HepG2 (cell line): ENCODE data around the gene COA5. TPM values are rescaled to one million over a fixed set of nuclear protein-coding genes. Genes with fewer than 3 reads are reported as not detected.
A peak's percentile ranks its signal among the peaks of the same experiment; 100 is the strongest.

ENCODE experiments used
- ADNP ChIP-seq: sonication (generic); formaldehyde crosslinking; IDR thresholded peaks from 2 replicates; pipeline ENCODE4 v1.4.0; 2020; ENCODE audit warnings: missing genetic modification reagents
- BORCS8-MEF2B ChIP-seq: sonication (generic); formaldehyde crosslinking; IDR thresholded peaks from 2 replicates; pipeline ENCODE4 v1.8.0; 2022; ENCODE audit warnings: mild to moderate bottlenecking, missing genetic modification reagents
- DR1 ChIP-seq: sonication (generic); formaldehyde crosslinking; IDR thresholded peaks from 2 replicates; pipeline ENCODE4 v1.8.0; 2021; ENCODE audit warnings: mild to moderate bottlenecking, missing genetic modification reagents, inconsistent platforms
- ETV6 ChIP-seq: sonication (generic); formaldehyde crosslinking; conservative IDR thresholded peaks from 2 replicates; pipeline ENCODE4 v1.4.0; 2020; ENCODE audit warnings: missing genetic modification reagents
- FOXK1 ChIP-seq: sonication (generic); formaldehyde crosslinking; IDR thresholded peaks from 2 replicates; pipeline ENCODE4 v1.4.0; 2020; ENCODE audit warnings: low read depth, missing genetic modification reagents, borderline replicate concordance
- HNRNPLL ChIP-seq: fragments of 200-400 bp; formaldehyde crosslinking; IDR thresholded peaks from 2 replicates; pipeline ENCODE4 v1.6.1; 2017; ENCODE audit warnings: mild to moderate bottlenecking, low read depth, low read length; ENCODE audit not compliant: poor library complexity, severe bottlenecking
- HOXA3 ChIP-seq: sonication (generic); formaldehyde crosslinking; IDR thresholded peaks from 2 replicates; pipeline ENCODE4 v1.5.0; 2020; ENCODE audit warnings: missing genetic modification reagents
- JUNB ChIP-seq: sonication (generic); formaldehyde crosslinking; IDR thresholded peaks from 2 replicates; pipeline ENCODE4 v1.8.0; 2022; ENCODE audit warnings: missing genetic modification reagents, mild to moderate bottlenecking, borderline replicate concordance
- MED1 ChIP-seq: sonication (generic); formaldehyde crosslinking; IDR thresholded peaks from 2 replicates; pipeline ENCODE4 v1.4.0; 2020; ENCODE audit warnings: missing genetic modification reagents
- NCOA2 ChIP-seq: sonication (generic); formaldehyde crosslinking; IDR thresholded peaks from 2 replicates; pipeline ENCODE4 v1.8.0; 2022; ENCODE audit warnings: inconsistent platforms
- NFE2 ChIP-seq: sonication (generic); formaldehyde crosslinking; IDR thresholded peaks from 2 replicates; pipeline ENCODE4 v1.4.0; 2020; ENCODE audit warnings: missing genetic modification reagents
- NFYB ChIP-seq: sonication (generic); formaldehyde crosslinking; IDR thresholded peaks from 2 replicates; pipeline ENCODE4 v1.4.0; 2020; ENCODE audit warnings: missing genetic modification reagents
- PHF21A ChIP-seq: sonication (generic); formaldehyde crosslinking; IDR thresholded peaks from 2 replicates; pipeline ENCODE4 v1.5.0; 2020; ENCODE audit warnings: mild to moderate bottlenecking, missing genetic modification reagents
- RBAK ChIP-seq: sonication (generic); formaldehyde crosslinking; IDR thresholded peaks from 2 replicates; pipeline ENCODE4 v1.5.1; 2020; ENCODE audit warnings: mild to moderate bottlenecking, missing genetic modification reagents
- RBM22 ChIP-seq: fragments of 200-400 bp; formaldehyde crosslinking; optimal IDR thresholded peaks from 2 replicates; pipeline ENCODE3; 2017; ENCODE audit warnings: mild to moderate bottlenecking, low read length, moderate library complexity
- RBM39 ChIP-seq: fragments of 200-400 bp; formaldehyde crosslinking; IDR thresholded peaks from one replicate; pipeline ENCODE4 v1.6.1; 2018; ENCODE audit warnings: antibody characterized with exemption, mild to moderate bottlenecking, low read depth, low read length; ENCODE audit not compliant: poor library complexity, severe bottlenecking
- RFX5 ChIP-seq: IDR thresholded peaks from 2 replicates; pipeline ENCODE4 v1.6.1; 2011; ENCODE audit warnings: low read depth, low read length, improper control_type of control experiment
- ZNF292 ChIP-seq: sonication (generic); formaldehyde crosslinking; IDR thresholded peaks from 2 replicates; pipeline ENCODE4 v1.8.1; 2022; ENCODE audit warnings: mild to moderate bottlenecking, low read depth, missing genetic modification reagents, borderline replicate concordance
- ZNF441 ChIP-seq: sonication (generic); formaldehyde crosslinking; IDR thresholded peaks from 2 replicates; pipeline ENCODE4 v1.7.0; 2021; ENCODE audit warnings: missing genetic modification reagents, borderline replicate concordance
- ZNF615 ChIP-seq: sonication (generic); formaldehyde crosslinking; IDR thresholded peaks from 2 replicates; pipeline ENCODE4 v1.5.0; 2020; ENCODE audit warnings: mild to moderate bottlenecking, missing genetic modification reagents, borderline replicate concordance
- ZNF720 ChIP-seq: sonication (generic); formaldehyde crosslinking; IDR thresholded peaks from 2 replicates; pipeline ENCODE4 v1.4.0; 2020; ENCODE audit warnings: missing genetic modification reagents
- polyA plus RNA-seq, 8 experiments: library from polyadenylated mRNA; depleted of rRNA in 3 of 8; stranded (reverse) in 7 of 8; unstranded in 1 of 8; fragments of >200 nt; fragmentation: Illumina TruSeq in 4 of 8; extraction: Trizol in 4 of 8; gene quantifications; 2 replicates each; pipeline versions ENCODE4 v1.2.1 to v1.2.3, GENCODE V29; 2011 to 2016; ENCODE audit warnings: low read depth in 4 of 8, missing spikeins in 1 of 8, mixed read lengths in 1 of 8; ENCODE audit not compliant: insufficient read depth in 1 of 8
- total RNA-seq, 5 experiments: library from RNA; depleted of rRNA; stranded (reverse); fragments of >200 nt; fragmentation: Illumina TruSeq; extraction: Trizol; gene quantifications; 2 replicates each; pipeline ENCODE4 v1.2.3, GENCODE V29; 2016; ENCODE audit warnings: low read depth in 1 of 5
- TF ChIP-seq, protein P1 (sequence below): sonication (generic); formaldehyde crosslinking; IDR thresholded peaks from 2 replicates; pipeline ENCODE4 v1.4.0; 2020; ENCODE audit warnings: missing genetic modification reagents
- TF ChIP-seq, protein P2 (sequence below): sonication (generic); formaldehyde crosslinking; IDR thresholded peaks from 2 replicates; pipeline ENCODE4 v1.4.0; 2020; ENCODE audit warnings: missing genetic modification reagents
- TF ChIP-seq, protein P3 (sequence below): sonication (generic); formaldehyde crosslinking; IDR thresholded peaks from 2 replicates; pipeline ENCODE4 v1.5.1; 2020; ENCODE audit warnings: missing genetic modification reagents, mild to moderate bottlenecking, borderline replicate concordance
- TF ChIP-seq, protein P4 (sequence below): sonication (generic); formaldehyde crosslinking; conservative IDR thresholded peaks from 2 replicates; pipeline ENCODE4 v1.4.0; 2020; ENCODE audit warnings: missing genetic modification reagents

Gene COA5
- total and polyA plus RNA-seq, 2 of the 13 experiments (the other 11 are each of a cell fraction or from before 2014, with no cell fraction given), result 43.6 to 64.5 TPM

DNA sequence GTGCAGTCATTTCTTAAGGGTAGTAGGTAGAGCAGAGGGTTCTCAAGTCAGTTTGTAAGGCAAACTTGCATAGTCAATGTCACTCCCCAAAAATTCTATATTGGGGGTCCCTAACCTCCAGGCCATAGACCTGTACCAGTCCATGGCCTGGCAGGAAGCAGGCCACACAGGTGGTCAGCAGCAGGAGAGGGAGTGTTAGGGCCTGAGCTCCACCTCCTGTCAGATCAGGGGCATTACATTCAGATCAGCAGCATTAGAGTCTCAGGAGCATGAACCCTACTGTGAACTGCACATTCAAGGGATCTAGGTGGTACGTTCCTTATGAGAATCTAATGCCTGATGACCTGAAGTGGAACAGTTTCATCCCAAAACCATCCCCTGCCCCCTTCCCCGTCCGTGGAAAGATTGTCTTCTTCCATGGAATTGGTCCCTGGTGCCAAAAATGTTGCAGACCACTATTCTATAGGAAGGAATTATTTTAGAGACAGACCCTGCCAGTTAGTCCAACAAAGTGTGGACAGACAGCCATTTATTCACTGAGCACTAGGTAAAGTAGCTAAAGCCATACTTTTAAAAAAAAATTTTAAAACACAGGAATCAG lies 6.7 kb downstream of the COA5 start (continued):
- TF ChIP-seq HOXA3 (CRISPR knock-in tag) (no peak), ZNF292 (CRISPR knock-in tag) (no peak), JUNB (CRISPR knock-in tag) (no peak), MED1 (CRISPR knock-in tag) (no peak), NFYB (CRISPR knock-in tag) (no peak), NCOA2 (CRISPR knock-in tag) (no peak), RBM22 (peak; percentile 47), ZNF441 (CRISPR knock-in tag) (no peak), NFE2 (CRISPR knock-in tag) (no peak), ADNP (CRISPR knock-in tag) (no peak), RBM39 (no peak), ZNF615 (CRISPR knock-in tag) (no peak), DR1 (no peak), RBAK (CRISPR knock-in tag) (no peak), PHF21A (CRISPR knock-in tag) (no peak), ZNF720 (CRISPR knock-in tag) (no peak), RFX5 (no peak), BORCS8-MEF2B (no peak), HNRNPLL (no peak), FOXK1 (CRISPR knock-in tag) (peak; percentile 24; the same call in 1 of the 2 replicates), ETV6 (CRISPR knock-in tag) (no peak)
- TF ChIP-seq, protein P1, sequence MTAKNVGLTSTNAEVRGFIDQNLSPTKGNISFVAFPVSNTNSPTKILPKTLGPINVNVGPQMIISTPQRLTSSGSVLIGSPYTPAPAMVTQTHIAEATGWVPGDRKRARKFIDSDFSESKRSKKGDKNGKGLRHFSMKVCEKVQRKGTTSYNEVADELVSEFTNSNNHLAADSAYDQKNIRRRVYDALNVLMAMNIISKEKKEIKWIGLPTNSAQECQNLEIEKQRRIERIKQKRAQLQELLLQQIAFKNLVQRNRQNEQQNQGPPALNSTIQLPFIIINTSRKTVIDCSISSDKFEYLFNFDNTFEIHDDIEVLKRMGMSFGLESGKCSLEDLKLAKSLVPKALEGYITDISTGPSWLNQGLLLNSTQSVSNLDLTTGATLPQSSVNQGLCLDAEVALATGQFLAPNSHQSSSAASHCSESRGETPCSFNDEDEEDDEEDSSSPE, result no peak
- TF ChIP-seq, protein P2, sequence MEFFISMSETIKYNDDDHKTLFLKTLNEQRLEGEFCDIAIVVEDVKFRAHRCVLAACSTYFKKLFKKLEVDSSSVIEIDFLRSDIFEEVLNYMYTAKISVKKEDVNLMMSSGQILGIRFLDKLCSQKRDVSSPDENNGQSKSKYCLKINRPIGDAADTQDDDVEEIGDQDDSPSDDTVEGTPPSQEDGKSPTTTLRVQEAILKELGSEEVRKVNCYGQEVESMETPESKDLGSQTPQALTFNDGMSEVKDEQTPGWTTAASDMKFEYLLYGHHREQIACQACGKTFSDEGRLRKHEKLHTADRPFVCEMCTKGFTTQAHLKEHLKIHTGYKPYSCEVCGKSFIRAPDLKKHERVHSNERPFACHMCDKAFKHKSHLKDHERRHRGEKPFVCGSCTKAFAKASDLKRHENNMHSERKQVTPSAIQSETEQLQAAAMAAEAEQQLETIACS, result no peak
- TF ChIP-seq, protein P3, sequence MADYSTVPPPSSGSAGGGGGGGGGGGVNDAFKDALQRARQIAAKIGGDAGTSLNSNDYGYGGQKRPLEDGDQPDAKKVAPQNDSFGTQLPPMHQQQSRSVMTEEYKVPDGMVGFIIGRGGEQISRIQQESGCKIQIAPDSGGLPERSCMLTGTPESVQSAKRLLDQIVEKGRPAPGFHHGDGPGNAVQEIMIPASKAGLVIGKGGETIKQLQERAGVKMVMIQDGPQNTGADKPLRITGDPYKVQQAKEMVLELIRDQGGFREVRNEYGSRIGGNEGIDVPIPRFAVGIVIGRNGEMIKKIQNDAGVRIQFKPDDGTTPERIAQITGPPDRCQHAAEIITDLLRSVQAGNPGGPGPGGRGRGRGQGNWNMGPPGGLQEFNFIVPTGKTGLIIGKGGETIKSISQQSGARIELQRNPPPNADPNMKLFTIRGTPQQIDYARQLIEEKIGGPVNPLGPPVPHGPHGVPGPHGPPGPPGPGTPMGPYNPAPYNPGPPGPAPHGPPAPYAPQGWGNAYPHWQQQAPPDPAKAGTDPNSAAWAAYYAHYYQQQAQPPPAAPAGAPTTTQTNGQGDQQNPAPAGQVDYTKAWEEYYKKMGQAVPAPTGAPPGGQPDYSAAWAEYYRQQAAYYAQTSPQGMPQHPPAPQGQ, result no peak
- TF ChIP-seq, protein P4, sequence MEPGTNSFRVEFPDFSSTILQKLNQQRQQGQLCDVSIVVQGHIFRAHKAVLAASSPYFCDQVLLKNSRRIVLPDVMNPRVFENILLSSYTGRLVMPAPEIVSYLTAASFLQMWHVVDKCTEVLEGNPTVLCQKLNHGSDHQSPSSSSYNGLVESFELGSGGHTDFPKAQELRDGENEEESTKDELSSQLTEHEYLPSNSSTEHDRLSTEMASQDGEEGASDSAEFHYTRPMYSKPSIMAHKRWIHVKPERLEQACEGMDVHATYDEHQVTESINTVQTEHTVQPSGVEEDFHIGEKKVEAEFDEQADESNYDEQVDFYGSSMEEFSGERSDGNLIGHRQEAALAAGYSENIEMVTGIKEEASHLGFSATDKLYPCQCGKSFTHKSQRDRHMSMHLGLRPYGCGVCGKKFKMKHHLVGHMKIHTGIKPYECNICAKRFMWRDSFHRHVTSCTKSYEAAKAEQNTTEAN (CRISPR knock-in tag), result no peak
